ENCODE data around the gene FAM174C.

The FAM174C gene

DNA sequence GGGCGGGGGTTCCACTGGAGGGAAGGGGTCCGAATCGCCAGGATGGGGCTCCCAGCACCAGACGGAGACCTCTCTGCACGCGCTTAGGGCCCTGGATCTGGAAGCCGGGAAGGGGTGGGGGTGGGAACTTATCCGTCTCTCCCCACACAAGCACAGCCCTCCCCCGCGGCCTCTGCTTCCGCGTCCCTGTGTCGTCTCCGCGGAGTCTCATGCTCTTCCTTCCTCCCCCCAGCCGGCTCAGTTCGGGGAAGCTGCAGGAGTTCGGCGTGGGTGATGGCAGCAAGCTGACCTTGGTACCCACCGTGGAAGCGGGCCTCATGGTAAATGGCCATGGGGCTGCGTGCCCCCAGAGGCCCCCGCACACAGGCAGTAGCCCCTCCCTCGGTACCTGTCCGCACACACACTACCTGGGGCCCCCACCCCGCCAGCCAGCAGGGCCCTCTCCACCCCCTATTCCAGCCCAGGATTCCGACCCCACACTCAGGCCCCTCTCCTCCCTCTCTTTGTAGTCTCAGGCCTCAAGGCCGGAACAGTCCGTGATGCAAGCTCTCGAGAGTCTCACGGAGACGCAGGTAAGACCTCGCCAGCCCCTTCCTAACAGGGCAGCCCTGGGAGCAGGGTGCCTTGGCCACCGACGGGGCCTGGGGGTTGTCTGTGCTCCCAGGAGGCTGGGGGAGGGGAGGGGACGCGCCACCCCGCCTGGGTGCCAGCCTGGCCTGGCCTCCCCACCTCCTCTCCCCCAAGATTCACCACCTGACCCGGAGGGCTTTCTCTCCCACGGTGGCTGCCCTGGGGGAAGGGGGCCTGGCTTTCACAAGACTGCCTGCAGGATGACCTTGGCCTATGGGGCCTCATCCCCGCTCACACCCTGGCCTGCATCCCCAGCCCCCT is 23.8 kb upstream of the FAM174C start:
- no peak for DNase-seq

DNA sequence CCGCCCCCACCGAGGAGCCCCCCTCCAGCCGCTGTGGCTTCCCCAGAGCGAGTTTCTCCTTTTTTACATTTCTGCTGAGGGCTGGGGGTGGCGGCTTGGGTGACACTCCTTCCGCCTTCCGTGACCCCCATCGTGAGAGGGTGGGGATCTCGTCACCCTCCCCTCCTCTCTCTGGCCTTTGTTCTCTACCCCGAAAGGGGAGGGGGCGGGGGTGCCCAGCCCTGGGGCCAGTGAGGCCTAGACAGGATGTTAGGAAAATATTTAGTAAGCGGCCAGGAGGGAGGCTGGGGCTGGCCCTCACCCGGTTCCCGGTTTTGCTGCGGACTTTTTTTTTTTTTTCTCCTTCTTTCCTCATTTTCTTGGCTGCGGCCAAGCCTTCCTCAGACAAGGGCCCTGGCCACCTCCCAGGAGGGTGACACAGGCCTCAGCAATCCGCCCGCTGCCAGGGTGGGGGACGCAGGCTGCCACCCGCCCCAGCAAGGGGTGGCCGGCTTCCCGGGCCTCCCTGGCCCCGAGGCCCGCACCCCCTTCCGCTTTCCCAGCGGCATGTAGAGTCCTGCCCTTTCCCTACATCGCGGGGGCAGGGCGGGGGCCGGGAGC is 23.0 kb upstream of the FAM174C start:
- peak; percentile 53 for DNase-seq

DNA sequence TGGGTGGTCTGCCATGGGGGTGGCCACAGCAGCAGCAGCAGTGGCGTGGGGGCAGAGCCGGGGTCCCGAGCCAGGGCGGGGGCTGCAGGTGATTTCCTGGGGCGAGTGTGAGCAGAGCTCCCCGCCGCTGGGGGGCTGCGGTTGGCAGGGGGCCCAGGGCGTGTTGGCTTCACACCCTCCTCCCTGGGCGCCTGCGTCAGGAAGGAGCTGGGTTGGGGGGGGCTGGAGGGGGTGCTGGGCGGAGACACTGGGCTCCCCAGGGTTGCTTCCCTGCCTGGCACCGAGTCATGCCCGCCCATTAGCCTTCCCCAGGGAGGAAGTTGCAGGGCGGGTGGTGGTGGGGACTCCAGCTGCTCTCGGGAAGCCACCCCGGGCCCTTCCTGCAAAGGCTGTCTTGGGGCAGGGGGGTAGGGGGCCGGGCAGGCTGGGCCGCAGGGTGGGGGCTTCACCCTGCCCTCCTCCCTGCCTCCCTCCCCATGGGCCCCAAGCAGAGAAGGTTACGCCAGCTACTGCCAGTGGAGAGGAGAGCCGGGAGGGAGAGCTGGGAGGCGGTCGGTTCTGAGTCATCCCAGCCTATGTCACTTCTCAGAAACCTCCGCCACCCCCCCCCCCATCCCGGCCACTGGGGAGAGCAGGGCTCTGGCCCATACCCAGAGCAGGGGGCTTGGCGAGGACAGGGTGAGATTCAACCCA is 22.4 kb upstream of the FAM174C start:
- DNase-seq = peak; percentile 83

DNA sequence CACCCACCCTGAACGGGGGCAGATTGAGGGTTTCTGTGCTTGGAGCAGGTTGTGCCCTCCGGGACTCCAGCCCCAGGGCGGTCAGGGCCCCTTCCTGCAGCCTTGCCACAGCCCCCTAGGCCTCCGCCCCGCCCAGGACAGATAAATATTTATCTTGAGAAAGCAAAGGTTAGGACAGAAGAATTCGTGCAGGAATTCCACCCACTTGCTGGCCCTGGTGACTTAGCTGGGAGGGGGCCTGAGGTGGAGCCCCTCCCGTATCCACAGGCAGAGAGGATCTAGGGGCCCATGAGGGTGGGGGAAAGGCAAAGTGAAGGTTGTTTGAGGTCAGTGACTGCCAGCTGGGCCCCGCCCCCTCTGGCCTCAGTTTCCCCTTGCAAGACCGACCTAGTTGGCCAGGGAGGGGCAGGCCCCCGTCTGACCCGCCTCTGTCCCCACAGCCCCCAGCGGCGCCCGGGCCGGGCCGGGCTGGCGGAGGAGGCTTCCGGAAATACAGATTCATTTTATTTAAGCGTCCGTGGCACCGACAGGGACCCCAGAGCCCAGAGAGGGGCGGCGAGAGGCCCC is 21.7 kb upstream of the FAM174C start:
- no peak for DNase-seq

DNA sequence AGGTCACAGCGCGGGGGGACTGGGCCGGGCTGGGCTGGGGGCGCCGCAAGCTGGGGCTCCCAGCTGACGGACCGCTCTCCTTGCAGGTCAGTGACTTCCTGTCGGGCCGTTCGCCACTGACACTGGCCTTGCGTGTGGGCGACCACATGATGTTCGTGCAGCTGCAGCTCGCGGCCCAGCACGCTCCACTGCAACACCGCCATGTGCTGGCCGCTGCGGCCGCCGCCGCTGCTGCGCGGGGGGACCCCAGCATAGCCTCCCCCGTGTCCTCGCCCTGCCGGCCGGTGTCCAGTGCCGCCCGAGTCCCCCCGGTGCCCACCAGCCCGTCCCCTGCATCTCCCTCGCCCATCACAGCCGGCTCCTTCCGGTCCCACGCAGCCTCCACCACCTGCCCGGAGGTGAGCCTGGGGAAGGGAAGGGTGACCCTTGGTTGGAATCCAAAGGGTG is 21.2 kb upstream of the FAM174C start:
- no peak for DNase-seq

DNA sequence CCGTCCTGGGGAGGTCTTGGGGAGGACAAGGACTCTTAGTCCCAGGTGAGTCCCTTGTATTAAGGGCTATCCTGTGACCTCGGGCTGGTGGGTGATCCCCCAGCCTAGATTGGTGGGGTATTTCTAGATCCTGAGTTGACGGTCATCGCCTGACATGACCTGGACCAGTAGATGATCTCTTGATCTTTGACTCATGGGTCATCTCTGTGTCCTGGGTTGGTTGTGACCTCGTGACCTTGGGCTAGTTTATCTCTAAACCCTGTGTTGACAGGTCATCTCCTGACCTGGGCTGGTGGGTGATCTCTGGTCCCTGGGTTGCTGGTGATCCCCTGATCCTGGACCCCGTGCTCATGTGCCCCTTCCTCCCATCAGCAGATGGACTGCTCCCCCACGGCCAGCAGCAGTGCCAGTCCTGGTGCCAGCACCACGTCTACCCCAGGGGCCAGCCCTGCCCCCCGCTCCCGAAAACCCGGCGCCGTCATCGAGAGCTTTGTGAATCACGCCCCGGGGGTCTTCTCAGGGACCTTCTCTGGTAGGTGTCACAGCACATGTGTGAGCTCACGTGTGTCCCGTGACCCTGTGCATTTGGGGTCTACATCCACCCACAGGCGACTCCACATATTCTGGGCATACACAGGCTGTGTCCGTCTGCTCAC is 20.7 kb upstream of the FAM174C start:
- DNase-seq = no peak

DNA sequence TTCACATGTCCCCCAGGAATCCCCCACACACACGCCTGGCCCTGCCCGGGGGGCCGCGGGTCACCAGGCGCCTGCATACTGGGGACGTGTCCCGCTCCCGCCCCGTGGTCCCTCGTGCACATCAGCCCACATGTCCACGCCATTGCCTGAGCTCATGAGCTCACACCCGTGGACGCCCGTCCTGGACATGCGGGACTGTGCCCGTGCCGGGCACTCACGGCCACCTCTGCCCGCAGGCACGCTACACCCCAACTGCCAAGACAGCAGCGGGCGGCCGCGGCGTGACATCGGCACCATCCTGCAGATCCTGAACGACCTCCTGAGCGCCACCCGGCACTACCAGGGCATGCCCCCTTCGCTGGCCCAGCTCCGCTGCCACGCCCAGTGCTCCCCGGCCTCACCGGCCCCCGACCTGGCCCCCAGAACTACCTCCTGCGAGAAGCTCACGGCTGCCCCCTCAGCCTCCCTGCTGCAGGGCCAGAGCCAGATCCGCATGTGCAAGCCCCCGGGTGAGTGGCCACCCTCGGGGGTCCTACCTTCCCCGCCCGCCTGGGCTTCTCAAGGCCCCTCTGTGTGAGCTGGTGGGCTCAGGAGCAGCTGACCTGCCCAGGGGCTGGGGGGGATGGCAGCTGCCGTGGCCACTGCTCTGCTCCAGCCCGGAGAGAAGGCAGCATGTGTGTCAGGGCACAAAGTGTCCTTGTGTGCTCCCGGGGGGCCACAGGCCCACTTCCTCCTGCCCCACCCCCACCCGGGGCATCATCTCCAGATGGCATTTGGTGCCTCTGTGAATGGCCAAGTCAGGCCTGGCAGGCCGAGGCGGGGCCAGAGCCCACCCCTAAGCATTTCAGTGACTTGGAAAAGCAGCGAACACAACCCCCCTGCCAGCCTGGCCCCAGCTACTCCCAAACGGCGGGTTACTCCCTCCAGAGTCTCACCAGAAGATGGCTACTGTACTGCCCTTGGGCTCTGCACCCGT is 19.9 kb upstream of the FAM174C start:
- no peak for DNase-seq

DNA sequence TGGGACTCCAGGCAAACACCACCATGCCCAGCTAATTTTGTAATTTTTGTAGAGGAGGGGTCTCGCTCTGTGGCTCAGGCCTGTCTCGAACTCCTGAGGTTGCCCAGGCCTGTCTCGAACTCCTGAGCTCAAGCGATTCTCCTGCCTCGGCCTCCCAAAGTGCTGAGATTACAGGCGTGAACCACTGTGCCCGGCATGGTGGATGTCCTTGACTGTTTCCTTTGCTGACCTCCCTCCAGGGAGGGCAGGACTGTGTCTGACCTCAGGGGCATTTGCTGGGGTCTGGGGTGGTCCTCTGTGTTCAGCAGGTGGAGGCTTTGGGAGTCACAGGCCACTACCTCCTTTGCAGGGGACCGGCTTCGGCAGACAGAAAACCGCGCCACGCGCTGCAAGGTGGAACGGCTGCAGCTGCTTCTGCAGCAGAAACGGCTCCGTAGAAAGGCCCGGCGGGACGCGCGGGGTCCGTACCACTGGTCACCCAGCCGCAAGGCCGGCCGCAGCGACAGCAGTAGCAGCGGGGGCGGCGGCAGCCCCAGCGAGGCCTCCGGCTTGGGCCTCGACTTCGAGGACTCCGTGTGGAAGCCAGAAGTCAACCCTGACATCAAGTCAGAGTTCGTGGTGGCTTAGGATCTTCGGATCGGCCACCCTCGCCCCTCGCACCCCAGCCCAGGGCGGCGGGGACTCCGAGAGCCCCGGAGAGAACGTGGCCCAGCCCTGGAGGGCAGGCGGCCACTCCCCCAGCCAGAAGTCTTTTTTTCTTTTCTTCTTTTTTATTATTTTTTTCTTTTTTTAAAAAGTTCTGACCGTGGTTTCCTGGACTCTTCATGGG is 18.5 kb upstream of the FAM174C start:
- DNase-seq = no peak

DNA sequence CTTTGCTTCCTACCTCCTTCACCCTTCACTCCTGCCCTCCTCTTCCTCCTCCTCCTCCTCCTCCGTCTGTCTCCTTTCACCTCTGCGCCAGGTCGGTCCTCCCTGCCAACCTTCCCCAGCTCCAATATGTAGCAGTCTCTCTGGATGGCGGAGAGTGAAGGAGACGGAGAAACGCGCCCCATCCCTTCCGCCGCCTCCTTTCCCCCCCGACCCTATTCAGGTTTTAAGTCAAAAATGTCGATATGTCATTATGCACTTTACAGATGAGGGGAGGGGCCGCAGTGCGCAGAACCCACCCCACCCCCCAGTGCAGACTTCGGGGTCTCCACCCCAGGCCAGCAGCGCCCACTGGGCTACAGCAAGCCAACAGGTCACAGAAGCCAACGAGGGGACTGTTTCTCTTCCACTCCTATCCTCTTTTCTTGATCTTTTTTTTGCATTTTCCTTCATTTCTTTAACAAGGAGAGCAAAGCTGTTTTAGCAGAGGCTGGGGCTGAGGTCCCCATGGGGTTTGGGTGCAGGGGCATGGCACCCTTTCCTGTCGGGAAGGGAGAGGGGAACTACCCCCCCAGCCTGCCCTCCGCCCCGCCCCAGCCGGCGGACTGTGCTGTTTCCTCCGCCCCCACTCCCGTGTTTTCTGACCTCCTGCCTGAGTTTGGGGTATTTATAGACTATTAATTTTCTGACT is 17.7 kb upstream of the FAM174C start:
- DNase-seq = no peak

DNA sequence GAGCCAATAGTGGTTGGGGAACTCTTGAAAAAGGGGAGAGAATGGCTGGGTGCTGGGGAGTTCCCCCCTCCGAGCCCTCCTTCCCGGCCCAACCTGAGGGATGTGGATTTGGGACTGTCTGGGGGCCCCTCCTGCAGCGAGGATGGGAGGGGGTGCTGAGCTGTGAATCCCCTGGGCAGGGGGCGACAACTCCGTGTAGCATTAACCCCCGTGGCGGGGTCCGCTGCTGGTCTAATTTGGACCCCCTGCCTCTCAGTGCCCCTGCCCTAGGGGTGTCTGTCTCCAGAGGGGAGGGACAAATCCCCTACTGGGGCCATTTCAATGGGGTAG is 17.2 kb upstream of the FAM174C start:
- no peak for DNase-seq

DNA sequence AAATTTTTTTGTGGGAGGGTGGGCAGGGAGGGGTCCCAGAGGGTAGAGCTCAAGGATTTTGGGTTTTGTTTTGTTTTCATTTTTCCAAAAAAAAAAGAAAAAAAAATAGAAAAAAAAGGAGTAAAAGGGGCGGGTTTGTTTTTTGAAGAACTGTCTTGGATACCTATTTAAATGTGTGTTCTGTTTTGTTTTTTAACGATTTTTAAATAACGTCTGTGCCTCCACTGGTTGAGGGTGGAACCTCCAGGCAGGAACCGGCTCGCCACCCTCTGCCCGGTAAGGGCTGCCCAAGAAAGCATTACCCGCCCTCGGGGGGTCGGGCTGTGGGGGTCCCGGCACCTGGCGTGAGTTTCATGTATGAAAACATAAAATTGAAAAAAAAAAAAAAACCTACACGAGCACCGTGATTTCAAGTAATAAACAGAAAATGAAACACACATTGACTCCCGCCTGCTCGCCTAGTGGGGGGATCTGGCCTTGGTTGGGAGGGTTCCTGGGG is 16.6 kb upstream of the FAM174C start:
- DNase-seq = no peak

DNA sequence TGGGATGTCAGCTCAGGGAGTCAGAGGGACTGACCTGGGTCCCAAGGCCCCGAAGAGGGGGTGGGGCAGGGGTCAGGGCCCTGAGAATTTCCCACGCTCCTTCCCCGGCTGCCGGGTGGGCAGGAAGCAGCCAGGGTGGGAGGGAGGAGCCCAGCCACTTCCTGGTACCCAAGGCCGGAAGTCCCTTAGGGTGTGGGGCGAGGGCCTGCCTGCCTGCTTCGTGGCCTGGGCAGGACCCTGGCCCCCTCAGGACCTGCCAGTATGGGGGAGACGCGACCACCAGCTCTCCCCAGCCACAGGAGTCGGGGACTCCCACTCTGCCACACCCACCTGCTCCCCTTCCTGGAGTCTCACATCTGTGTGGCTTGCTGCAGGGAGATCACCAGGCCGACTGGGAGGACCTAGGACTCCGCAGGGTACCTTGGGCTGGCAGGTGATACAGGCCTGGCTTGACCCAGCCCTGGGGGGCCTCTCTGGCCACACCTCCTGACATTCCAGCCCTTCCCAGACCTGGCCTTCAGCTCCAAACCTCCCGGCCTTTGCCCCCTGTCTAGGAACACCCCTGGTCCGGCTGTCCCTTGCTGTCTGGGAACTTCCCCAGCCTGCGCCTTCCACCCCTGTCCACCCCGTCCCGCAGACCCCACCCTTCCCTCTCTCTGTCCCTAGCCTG is 16.0 kb upstream of the FAM174C start:
- peak; percentile 45 for DNase-seq

DNA sequence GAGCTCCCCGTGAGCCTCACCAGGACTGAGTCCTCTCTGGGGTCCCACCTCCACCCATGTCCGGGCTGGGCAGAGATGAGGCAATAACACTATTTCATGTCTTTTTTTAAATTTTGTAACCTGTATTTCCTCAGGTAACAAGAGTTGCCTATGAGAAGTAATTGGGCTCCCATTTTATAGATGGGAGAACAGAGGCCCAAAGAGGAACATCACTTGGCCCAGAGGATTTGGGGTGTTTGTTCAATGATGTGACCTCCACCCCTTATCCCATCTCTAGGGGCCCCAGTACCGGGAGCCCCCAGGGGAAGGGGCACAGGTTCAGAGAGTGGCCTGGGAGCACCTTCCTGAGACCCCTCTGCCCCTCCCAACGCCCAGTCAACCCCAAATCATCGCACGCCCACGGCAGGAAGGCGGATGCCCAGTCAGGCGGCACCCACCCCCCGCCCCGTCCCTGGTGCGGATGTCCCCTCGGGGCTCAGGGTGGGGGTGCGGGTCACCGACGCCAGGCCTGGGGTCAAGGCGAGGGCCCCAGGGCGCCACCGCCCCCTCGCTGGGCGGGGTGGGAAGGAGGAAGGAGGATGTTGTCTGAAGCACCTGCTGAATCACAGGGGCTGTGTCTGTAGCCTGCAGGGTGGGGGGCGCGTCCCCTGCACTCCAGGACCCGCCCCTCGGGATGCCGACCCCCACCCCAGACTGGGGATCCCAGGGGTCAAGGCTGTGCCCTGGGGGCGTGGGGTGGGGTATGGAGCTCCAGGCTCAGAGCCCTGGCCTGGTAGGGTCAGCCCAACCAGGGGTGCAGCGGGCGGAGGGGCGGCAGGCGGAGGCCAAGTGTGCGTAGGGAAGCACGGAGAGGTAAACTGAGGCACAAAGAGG is 15.2 kb upstream of the FAM174C start:
- peak; percentile 54 for DNase-seq

DNA sequence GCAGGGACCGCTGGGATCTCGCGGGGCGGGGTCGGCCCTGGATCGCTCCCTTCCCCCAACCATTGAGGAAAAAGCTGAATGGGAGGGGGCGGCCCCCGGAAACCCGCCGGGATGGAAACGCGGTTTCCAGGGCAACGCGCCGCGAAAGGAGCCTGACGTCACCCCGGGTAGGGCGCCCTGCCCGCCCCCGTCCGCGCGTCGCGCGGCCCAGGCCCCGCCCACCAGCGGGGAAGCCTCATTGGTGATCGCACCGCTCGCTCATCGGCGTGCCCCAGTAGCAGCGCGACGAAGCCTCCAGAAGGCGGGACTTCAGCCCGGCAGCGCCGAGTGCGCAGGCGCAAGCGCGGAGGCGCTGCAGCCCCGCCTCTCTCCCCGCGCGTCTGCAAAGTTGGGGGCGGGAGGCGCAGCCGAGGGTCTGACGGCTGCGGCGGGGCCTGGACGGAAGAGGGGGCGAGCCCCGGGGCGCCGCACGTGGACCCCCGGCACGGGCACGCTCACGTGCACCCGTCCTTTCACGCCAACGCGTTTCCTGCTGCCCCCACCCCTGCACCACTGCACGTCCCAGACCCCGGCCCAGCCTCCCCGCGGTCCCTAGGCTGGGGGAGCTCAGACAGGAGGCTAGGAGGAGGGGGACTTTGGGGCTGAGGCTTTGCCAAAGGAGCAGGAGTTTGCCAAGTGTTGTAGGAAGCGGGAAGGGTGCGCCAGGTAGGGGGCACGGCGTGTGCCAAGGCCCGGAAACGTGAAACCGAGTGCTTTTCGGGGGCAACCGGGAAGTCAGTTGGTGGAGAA is 14.4 kb upstream of the FAM174C start:
- DNase-seq = peak; percentile 97

DNA sequence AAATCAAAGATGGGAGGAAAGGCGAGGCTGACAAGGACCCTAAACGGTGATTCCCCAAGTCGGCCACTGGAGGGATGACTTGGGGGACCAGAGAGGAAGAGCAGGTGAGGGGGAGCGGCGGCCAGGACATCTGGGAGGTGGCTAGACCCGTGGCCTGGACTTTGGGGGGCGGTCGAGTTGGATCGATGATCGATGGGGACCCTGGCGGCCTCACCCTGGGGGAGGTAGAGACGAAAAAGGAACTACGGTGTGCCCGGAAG is 13.9 kb upstream of the FAM174C start:
- no peak for DNase-seq

DNA sequence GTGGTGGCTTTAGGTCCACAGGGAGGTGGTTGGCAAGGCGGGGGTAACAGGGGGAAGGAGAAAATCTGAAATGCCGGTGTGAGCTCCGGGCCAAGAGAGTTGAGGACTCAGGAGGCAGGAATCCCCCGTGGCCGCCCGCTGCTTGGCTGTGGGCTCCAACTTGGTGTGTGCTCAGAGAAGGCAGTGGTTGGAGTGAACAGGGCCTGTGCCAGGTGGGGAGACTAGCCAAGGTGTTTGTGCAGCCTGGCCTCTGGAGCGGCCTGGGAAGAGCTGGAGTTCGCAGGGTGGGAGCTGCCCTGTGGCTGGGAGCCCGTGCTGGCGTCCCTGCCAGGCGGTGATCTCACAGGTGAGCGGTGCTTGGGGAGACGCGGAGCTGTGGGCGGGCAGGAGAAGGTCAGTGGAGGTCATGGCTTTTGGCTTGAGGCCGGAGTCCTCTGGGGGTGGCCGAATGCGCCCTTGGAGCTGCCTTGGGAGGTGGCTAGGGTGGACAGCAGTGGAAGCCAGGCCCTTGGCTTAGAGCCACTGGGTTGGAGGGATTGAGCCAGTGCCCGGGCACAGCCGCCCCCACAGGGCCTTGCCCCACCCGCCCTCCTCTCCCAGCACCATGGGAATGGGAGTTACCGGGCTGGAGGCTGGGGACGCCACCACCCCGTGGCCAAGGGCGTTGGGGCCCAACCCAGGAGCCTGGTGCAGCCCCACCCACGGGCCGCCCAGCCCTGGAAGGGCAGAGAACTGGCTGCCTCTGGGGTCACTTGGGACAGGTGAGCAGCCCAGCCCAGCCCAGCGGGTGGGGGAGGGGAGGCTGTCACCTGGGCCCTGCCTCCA is 13.3 kb upstream of the FAM174C start:
- DNase-seq = peak; percentile 49

DNA sequence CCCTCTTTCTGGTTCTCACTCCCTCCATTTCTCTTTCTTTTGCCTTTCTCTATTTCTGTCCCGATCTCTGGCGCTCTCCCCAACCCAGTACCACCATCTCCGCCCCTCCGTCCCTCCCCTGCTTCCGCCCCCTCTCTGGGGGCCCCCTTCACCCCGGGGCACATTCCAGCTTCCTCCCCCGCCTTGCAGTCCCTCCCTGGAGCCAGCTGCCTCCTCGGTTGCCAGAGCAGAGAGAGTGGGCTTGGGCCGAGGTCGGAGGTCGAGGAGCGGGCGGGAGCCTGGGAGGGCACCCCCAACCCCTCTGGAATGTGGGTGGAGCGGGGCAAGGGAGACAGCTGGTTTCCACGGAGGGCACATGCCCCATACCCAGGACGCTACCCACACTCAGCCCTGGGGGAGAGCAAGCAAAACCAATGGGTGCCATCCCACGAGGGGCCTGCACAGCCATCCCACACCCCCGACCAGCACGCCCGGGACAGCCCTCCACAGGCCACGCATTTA is 12.7 kb upstream of the FAM174C start:
- DNase-seq = no peak
